GM18526 (cell line): Measurements from ENCODE around the gene PLEKHH3.
A peak's percentile ranks its signal among the peaks of the same experiment; 100 is the strongest.

ENCODE experiments used
- POLR2A ChIP-seq: IDR thresholded peaks from 3 replicates; pipeline ENCODE4 v1.6.1; 2011; ENCODE audit not compliant: insufficient read length; ENCODE audit errors: extremely low read depth

PLEKHH3 gene

GRCh38 chr17:42667088-42667951 lies 9.5 kb downstream of the PLEKHH3 start:
- no peak for TF ChIP-seq POLR2A

GRCh38 chr17:42665581-42666001 lies 11.2 kb downstream of the PLEKHH3 start:
- TF ChIP-seq POLR2A: no peak

DNA sequence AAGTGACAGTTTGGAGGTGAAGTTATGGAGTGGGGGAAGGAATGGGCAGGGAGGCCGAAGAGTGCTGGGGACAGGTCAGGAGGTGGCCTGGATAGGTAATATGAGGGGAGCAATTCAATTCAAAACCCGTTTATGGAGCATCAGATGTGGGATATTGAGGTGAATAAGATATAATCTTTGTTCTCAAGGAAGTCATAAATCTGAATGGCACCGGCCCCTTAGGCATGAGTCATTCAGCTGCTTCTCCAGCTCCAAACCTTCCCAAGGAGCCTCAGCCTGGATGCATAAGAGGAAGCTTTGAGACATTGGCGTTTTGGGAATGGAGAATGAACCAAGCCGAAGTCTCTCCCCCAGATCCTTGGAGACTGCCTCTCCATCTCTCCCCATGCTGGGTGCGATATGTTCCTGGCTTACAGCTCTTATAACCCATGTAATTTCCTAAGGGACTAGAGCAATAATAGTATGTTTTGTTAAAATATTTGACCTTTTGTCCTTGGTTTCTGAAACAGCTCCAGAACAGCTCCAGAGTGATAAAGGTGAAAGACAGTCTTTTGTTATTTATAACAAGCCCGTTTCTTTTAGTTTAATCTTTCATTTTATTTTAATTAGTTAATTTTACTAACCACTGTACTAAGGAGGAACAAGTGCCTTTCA lies 16.0 kb downstream of the PLEKHH3 start:
- no peak for TF ChIP-seq POLR2A

DNA sequence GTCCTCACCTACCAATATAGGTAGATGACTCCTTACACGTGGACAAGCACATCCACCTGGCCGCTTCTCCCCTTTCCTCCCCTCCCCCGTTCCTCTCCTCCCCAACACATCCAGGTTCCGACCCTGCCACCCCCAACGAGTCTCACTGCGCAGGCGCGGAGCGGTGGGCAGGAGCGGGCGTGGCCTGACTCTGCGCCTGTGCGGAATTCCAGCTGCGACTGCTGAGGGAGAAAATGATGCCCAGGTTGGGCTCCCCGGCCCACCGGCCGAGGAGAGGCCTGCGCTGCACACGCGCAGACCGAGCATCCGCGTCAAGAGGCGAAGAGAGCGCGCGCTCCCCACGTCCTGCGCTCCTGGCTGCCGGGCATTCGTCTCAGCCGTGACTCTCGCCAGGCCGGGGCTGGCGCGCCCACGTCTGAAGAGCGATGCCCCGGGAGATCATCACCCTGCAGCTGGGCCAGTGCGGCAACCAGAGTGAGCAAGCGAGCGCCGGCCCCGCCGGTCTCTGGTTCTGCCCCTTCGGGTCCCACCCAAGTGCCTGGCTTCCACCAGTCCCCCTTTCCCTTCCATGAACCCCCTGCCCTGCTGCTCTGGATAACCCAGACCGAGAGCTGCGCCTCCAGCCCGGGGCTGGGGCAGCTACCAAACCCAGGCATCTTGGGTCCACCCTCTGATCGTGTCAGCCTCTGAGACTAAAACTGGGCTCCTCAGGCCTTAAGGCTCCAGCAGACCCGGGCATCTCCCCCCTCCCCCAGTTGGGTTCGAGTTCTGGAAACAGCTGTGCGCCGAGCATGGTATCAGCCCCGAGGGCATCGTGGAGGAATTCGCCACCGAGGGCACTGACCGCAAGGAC lies 17.5 kb downstream of the PLEKHH3 start, which contains the start of gene TUBG2:
TUBG2 (plus strand) TSS at position 206 of the 853 bp plus-strand sequence; CDS start at position 426, 220 bp downstream.
- peak; percentile 65 for TF ChIP-seq POLR2A

GRCh38 chr17:42657824-42658588 lies 18.8 kb downstream of the PLEKHH3 start:
- TF ChIP-seq POLR2A: no peak

DNA sequence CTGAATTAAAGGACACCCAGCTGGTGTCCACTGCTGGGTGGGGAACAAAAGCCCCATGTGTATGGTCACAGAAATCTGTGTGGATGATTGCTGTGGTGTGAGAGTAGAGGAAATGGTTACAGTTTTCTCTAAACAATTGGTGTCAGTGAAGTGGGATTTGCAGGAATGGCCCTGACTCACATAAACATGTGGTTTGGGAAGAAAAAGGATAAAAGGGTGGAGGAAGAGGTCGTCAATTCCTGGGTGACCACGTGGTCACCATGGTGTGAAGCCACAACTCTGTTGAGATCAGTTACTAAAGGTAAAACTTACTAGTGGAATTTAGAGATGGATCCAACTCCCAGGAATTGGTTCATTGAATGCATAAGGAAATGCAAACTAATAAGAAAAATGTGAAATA lies 21.3 kb downstream of the PLEKHH3 start:
- no peak for TF ChIP-seq POLR2A

DNA sequence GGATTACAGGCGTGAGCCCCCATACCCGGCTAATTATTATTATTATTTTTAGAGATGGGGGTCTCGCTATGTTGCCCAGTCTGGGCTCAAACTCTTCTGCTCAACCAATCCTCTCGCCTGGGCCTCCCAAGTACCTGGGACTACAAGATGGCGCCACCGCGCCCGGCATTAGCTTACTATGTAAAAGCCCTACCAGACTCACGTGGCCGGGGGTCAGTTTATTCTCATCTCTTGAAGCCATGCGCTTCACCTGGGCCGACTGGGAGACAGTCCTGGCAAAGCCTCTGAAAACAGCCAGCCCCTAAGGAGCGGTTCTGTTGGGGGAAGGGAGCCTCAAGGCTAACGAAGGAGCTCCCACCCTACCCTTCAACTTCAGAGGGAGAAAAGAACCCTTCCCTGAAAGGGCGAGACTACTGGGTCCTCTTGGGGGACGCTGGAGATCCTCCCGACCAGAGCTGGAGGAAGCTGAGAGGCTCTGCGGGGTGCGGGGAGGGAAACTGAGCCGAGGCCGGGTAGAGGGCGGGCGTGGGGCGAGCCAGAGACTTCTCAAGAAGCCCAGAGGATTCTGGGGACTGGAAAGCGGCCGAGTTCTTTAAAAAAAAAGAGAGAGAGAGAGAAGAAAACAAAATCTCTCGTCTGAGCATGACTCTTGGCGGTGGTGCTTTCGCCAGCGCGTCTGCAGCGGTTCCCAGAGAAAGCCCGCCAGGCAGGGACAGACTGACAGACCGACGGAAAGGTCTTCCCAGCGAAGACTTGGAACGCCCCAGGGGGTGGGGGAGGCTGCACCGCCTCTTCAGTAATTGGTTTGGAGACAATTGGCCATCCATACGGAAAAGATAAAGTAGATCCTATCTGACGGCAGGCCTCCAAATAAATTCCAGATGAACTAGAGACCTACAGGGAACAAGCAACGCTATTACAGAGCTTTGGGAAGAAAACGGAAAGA lies 23.3 kb downstream of the PLEKHH3 start:
- TF ChIP-seq POLR2A: no peak

DNA sequence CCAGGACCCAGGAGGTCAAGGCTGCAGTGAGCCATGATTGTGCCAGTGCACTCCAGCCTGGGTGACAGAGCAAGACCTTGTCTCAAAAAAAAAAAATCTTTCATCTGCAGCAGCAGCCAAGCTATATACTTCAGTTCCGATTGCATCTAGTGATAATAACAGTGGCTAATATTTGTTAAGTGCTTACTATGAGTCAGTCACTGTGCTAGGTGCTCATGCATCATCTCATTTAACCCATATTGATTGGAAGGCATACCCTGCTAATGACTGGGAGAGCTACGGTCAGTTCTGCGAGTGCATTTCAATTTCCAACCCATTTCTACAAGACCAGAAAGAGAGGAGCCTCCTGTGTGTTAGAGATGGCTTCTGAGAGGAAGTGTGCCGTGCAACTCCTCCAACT lies 25.4 kb downstream of the PLEKHH3 start:
- TF ChIP-seq POLR2A: no peak

- no peak for TF ChIP-seq POLR2A
Observed at GRCh38 chr17:42647778-42648177, 29.0 kb downstream of the PLEKHH3 start.

DNA sequence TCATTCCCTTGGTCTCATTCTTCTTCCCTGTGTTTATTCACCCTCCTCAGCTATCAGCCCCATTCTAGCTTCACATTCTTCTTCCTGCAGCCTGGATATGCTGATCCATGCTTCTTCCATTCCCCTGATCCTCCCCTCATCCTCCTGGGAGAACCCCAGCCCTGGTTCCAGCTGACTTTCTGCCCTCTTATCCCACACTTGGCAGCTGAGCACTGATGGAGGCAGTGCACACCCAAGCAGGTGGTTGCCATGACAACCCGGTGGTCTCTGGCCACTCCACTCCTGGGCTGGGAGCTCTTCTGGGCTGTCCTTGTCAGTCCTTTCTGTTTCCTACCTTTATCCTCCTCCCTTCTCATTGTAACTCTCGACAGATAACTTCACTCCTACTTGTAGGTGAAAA lies 34.5 kb downstream of the PLEKHH3 start:
- no peak for TF ChIP-seq POLR2A

DNA sequence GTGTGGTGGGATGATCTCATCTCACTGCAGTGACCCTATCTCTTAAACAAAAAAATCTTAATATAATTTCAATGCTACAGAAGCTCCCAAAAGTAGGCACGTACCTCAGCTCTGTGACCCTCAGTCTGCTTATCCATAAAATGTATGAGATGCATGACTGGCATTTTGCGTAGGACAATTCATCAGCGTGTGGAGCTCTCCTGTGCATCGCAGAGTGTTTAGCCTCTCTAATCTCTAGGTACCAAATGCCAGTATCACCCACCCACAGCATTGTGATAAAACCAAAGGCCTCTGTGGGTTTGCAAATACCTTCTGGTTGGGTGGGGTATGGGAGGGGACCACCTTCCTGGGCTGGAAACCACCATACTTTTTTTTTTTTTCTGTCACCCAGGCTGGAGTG lies 36.7 kb downstream of the PLEKHH3 start:
- TF ChIP-seq POLR2A: no peak

- TF ChIP-seq POLR2A: no peak
Observed at GRCh38 chr17:42639525-42640113, 37.2 kb downstream of the PLEKHH3 start.

DNA sequence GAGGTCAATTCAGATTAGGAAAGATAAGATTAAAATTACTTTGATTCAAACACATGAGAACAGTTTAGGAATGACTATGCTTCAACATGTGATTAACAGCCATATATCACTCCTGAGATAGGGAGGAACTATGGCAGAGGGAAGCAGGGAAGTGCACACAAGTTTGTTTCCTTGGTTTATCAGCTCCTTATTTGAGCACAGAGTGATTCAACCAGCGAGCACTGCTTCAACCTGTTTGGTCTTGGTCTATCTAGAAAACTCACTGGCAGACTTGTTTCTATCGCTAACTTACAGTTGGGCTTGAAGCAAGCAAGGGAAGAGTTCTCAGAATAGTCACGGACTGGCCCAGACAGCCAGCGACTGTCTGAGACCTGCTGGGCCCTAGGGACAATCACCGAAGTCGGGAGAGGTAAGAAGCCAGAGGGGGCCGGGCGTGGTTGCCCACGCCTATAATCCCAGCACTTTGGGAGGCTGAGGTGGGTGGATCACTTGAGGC lies 43.8 kb downstream of the PLEKHH3 start:
- no peak for TF ChIP-seq POLR2A

DNA sequence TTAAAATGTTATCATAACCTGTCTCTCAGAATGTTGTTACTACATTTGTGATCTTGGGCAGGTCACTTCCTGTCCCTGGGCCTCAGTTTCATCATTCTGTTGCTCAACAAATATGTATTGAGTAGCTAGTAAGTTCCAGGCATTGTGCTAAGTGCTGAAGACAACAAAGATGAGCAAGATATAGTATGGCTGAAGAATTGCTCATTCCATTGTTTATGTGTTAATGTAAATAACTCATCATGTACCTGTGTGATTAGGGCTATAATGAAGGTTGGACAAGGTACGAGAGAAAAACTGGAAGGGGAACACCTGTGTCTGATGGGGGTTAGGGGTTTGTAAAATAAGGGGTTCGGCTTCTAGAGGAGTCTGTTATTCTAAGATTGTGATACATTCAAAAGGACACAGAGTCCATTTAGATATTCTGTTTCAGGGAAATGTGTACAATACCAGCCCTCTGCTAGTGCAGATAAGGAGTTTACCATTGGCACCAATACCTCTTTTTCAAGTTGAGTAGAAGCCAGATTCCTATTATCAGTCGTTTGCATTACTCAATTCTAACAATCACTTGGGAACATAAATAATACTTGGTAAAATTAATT lies 47.3 kb downstream of the PLEKHH3 start:
- no peak for TF ChIP-seq POLR2A
